Measurements from ENCODE around the gene SLC44A4. TPM values are rescaled to one million over a fixed set of nuclear protein-coding genes. Genes with fewer than 3 reads are reported as not detected.
A peak's percentile ranks its signal among the peaks of the same experiment; 100 is the strongest.

SLC44A4 gene
- total and polyA plus RNA-seq, 4 experiments from 2014 or later: 0.11 TPM; not detected in 3

DNA sequence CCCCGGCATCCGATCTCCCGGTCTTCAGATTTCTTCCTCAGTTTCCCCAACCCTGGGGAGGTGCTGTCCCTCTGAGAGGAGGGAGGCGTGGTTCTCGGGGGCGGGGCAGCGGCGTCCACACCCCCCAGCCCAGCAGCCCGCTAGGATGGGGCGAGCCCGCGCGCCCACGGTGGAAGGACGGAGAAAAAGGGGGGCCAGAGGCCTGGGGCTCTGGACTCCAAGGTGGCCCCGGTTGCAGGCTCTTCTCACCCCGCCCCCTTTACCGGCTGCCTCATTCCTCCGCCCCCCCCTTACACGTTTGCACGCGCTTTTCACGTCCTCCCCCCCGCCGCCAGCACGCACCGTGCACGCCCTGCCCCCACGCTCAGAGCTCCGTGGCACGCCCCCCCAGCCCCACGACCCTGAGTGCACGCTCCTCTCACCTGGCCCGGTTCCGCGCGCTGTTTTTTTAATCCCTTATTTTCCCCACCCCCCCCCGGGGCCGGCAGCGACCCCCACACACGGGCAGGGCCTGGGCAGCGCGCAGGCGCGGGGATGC lies 22.7 kb upstream of the SLC44A4 start:
- intact Hi-C loops (cut with micrococcal nuclease): no loop called here
- CTCF ChIA-PET (ENCODE audit: partially characterized antibody): no interaction called here
- POLR2A ChIA-PET (ENCODE audit: partially characterized antibody): interaction anchor here (0.7 to 2.3 kb wide), 7 partner anchors 44 to 360 kb away, joined by 3 to 17 read pairs (median 4); partner anchors contain the start of genes DDX39B, DXO, NELFE and SKIC2
- peak overlapping the region in 5 of 7 donors; percentile 48 to 74 (median 71) for H3K27ac Mint-ChIP-seq
- Histone ChIP-seq H3K4me1 (ENCODE audit: insufficient read depth, low read length) (peaks cover 34% of the 10 kb centered on the region), H3K36me3 (ENCODE audit: insufficient read depth, low read length) (no peaks in the 10 kb centered on the region), H3K9me3 (ENCODE audit: control insufficient read depth in 1 of 2, low read length in 2 of 2) (no peaks in the 10 kb centered on the region), H3K27me3 (ENCODE audit: insufficient read depth, low read length) (no peaks in the 10 kb centered on the region), H3K4me3 (ENCODE audit: low read length in 2 of 2) (peak overlapping the region in 1 of 2 donors; percentile 49), H3K27ac (ENCODE audit: low read depth, low read length) (peak overlapping the region; percentile 58)
- H3K9me3 Mint-ChIP-seq: no peaks in the 10 kb centered on the region
- peaks cover 17 to 40% (median 29%) of the 10 kb centered on the region in 4 donors for H3K4me1 Mint-ChIP-seq
- peaks cover 0 to 13% of the 10 kb centered on the region in 2 donors for H3K36me3 Mint-ChIP-seq
- H3K4me3 Mint-ChIP-seq: peak overlapping the region in 7 of 8 donors; percentile 73 to 82 (median 75)
- peak; percentile 69 to 77 (median 71) for DNase-seq
- peaks cover 0 to under 1% of the 10 kb centered on the region in 2 donors for H3K27me3 Mint-ChIP-seq

DNA sequence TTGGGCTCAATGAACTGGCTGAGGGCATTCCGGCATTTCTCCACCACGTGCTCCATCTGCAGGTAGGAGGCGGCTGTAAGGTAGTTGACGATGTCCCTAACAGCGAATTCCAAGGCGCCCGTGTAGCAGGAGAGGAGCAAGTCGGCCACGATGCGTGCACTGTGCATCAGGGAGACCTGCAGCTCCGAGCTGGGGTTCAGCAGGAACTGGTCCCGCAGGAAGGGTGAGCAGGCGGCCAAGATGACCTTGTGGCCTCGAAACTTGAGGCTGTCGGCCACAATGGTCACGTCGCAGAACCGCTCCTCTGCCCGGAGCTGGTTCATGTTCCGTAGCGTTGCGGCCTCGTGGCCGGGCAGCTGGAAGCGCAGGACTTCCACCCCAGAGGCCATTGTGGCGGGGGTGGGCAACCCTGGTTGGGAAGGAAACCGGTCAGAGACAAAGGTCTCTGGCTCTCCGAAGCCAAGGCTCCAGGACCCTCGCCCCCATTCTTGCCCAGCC lies 22.2 kb upstream of the SLC44A4 start:
- intact Hi-C loops (cut with micrococcal nuclease): no loop called here
- CTCF ChIA-PET (ENCODE audit: partially characterized antibody): no interaction called here
- peak overlapping the region in 1 of 2 donors; percentile 49 for H3K4me3 ChIP-seq (ENCODE audit: low read length in 2 of 2)
- DNase-seq: peak in 1 of 5 donors; percentile 40
- Mint-ChIP-seq H3K36me3 (peaks cover 0 to 16% of the 10 kb centered on the region in 2 donors), H3K27me3 (no peaks in the 10 kb centered on the region), H3K27ac (peak overlapping the region in 6 of 7 donors; percentile 9 to 78 (median 59)), H3K9me3 (no peaks in the 10 kb centered on the region), H3K4me1 (peaks cover 19 to 45% (median 31%) of the 10 kb centered on the region in 4 donors), H3K4me3 (peak overlapping the region in 7 of 8 donors; percentile 73 to 82 (median 75))
- H3K9me3 ChIP-seq (ENCODE audit: control insufficient read depth in 1 of 2, low read length in 2 of 2): no peaks in the 10 kb centered on the region
- no peaks in the 10 kb centered on the region for H3K27me3 ChIP-seq (ENCODE audit: insufficient read depth, low read length)
- peaks cover 39% of the 10 kb centered on the region for H3K4me1 ChIP-seq (ENCODE audit: insufficient read depth, low read length)
- POLR2A ChIA-PET (ENCODE audit: partially characterized antibody): interaction anchor here (0.8 to 2.3 kb wide), 5 partner anchors 51 to 359 kb away, joined by 3 to 17 read pairs (median 4); partner anchors contain the start of genes DDX39B, DXO, NELFE and SKIC2
- peak overlapping the region; percentile 58 for H3K27ac ChIP-seq (ENCODE audit: low read depth, low read length)
- H3K36me3 ChIP-seq (ENCODE audit: insufficient read depth, low read length): peaks cover under 1% of the 10 kb centered on the region

DNA sequence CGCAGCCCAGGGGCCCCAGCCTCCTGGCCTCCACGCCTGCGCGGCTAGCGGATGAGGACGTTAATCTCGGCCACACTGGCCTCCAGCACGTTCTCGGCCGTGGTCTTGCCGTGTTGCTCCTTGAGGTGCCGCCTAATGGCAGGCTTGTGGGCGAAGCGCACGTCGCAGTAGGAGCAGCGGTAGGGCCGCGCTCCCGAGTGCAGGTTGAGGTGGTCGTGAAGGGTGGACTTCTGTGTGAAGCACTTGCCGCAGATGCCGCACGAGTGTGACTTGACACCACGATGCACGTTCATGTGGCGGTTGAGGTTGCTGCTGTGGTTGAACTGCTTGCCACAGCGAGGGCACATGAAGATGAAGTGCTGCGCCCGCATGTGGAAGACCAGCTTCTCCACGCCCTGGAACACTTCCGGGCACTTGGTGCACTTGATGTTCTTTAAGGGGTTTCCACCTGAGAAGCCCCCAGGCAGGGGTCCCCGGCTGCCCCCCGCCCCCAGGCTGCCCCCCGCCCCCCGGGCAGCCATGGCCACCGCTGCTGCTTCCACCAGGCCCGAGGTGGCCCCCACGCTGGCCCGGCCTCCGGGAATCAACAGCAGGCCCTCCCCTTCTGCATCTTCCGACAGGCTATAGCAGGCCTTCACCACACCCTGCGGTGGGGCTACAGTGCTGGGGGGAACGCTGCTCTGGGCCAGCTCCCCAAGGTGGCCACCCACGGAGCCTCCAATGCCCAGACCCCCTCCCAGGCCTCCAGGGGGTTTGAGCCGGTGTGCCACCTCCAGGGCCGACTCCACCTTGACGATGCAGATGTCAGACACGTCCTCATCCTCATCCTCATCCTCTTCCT lies 21.3 kb upstream of the SLC44A4 start:
- intact Hi-C loops (cut with micrococcal nuclease): loop anchor here (5.0 kb wide), 3 partner anchors 233 to 1307 kb away; partner anchors contain the start of genes AGPAT1, CSNK2B, LY6G5B and RING1
- H3K9me3 ChIP-seq (ENCODE audit: control insufficient read depth in 1 of 2, low read length in 2 of 2): no peaks in the 10 kb centered on the region
- ChIA-PET CTCF (ENCODE audit: partially characterized antibody) (no interaction called here), POLR2A (ENCODE audit: partially characterized antibody) (interaction anchor here (1.1 kb wide), 1 partner anchor 359 kb away, joined by 3 read pairs; the partner anchor contains the start of gene DDX39B)
- Mint-ChIP-seq H3K27me3 (no peaks in the 10 kb centered on the region), H3K27ac (peak overlapping the region in 5 of 7 donors; percentile 36 to 96 (median 70)), H3K4me3 (peak overlapping the region in 6 of 8 donors; percentile 15 to 85 (median 58)), H3K4me1 (peaks cover 22 to 51% (median 34%) of the 10 kb centered on the region in 4 donors), H3K9me3 (no peaks in the 10 kb centered on the region), H3K36me3 (peaks cover 0 to 23% of the 10 kb centered on the region in 2 donors)
- H3K36me3 ChIP-seq (ENCODE audit: insufficient read depth, low read length): peaks cover 8% of the 10 kb centered on the region
- H3K4me1 ChIP-seq (ENCODE audit: insufficient read depth, low read length): peaks cover 42% of the 10 kb centered on the region
- no peak overlapping the region for H3K4me3 ChIP-seq (ENCODE audit: low read length in 2 of 2)
- H3K27me3 ChIP-seq (ENCODE audit: insufficient read depth, low read length): no peaks in the 10 kb centered on the region
- no peak overlapping the region for H3K27ac ChIP-seq (ENCODE audit: low read depth, low read length)
- DNase-seq: peak in 1 of 5 donors; percentile 51

DNA sequence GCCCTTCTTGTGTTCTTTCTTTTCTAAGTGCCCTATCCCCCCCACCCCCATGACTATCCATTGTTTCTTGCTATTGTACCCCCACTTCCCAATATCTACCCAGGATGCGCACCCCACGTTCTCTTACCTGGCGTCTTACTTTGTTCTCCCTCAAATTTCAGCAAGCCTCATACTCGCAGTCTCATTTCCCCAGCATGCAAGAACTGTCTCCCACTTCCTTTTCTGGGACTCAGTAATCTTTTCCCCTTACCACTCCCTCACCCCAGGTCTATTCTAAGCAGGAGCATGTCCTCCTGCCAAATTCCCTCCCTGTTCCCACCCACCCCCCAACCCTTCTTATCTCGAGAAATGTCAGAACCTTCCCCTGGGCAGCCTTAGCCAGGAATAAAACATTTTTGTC lies 20.4 kb upstream of the SLC44A4 start:
- Histone ChIP-seq H3K27ac (ENCODE audit: low read depth, low read length) (no peak overlapping the region), H3K9me3 (ENCODE audit: control insufficient read depth in 1 of 2, low read length in 2 of 2) (no peaks in the 10 kb centered on the region), H3K27me3 (ENCODE audit: insufficient read depth, low read length) (no peaks in the 10 kb centered on the region), H3K4me3 (ENCODE audit: low read length in 2 of 2) (no peak overlapping the region), H3K4me1 (ENCODE audit: insufficient read depth, low read length) (peaks cover 42% of the 10 kb centered on the region), H3K36me3 (ENCODE audit: insufficient read depth, low read length) (peaks cover 8% of the 10 kb centered on the region)
- ChIA-PET CTCF (ENCODE audit: partially characterized antibody) (interaction anchor here (1.0 to 2.3 kb wide), 3 partner anchors 12 to 60 kb away, joined by 4 to 9 read pairs (median 6); partner anchors contain the start of genes NELFE and SKIC2), POLR2A (ENCODE audit: partially characterized antibody) (interaction anchor here (0.9 to 1.5 kb wide), 7 partner anchors 11 to 358 kb away, joined by 3 to 7 read pairs (median 5); partner anchors contain the start of genes ABHD16A, DDX39B and HSPA1B)
- Mint-ChIP-seq H3K27me3 (no peaks in the 10 kb centered on the region), H3K9me3 (no peaks in the 10 kb centered on the region), H3K4me1 (peaks cover 22 to 51% (median 34%) of the 10 kb centered on the region in 4 donors), H3K4me3 (peak overlapping the region in 7 of 8 donors; percentile 35 to 97 (median 75)), H3K27ac (peak overlapping the region in 6 of 7 donors; percentile 10 to 96 (median 73)), H3K36me3 (peaks cover 0 to 25% of the 10 kb centered on the region in 2 donors)
- no peak for DNase-seq
- intact Hi-C loops (cut with micrococcal nuclease): loop anchor here (5.0 kb wide), 3 partner anchors 232 to 1308 kb away; partner anchors contain the start of genes AGPAT1, CSNK2B, LY6G5B and RING1

DNA sequence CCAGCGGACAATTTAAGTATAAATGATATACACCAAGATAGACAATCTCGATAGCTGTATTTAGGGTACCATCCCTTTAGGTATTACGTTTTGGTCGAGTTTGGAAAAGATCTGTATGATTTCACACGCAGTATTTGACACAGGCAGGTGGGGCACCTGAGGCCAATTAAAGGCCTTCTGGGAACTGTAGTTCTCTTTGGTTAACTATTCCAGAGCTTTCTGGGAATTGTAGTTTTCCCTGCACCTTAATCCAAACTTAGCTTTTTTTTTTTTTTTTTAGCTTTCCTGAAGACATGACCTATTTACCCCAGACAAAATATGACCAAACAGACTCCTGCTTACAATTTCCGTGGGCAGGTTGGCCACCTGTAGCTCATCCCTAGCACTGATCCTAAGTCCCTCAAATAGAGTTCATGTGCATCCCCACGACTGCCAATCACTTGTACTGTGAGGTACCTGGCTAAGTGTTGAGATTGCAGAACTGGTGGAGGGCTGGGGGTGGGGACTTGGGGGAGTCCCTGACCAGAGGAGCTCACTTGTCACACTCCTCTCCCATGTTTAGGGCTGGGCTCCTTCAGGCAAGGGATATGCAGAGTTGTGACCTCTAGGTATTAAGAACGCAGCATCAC lies 19.7 kb upstream of the SLC44A4 start:
- DNase-seq: peak; percentile 61 to 67 (median 66)
- peaks cover 22 to 51% (median 35%) of the 10 kb centered on the region in 4 donors for H3K4me1 Mint-ChIP-seq
- no peaks in the 10 kb centered on the region for H3K27me3 Mint-ChIP-seq
- H3K27ac Mint-ChIP-seq: peak overlapping the region; percentile 95 to 99 (median 97)
- ChIA-PET POLR2A (ENCODE audit: partially characterized antibody) (interaction anchor here (0.6 to 2.8 kb wide), 23 partner anchors 10 to 405 kb away, joined by 3 to 21 read pairs (median 5); partner anchors contain the start of genes ABHD16A, BAG6, C6orf47 and CSNK2B), CTCF (ENCODE audit: partially characterized antibody) (interaction anchor here (1.0 to 2.3 kb wide), 7 partner anchors 9 to 71 kb away, joined by 4 to 9 read pairs (median 5); partner anchors contain the start of genes CFB, HSPA1B, NELFE and NEU1)
- Histone ChIP-seq H3K36me3 (ENCODE audit: insufficient read depth, low read length) (peaks cover 9% of the 10 kb centered on the region), H3K4me1 (ENCODE audit: insufficient read depth, low read length) (peaks cover 42% of the 10 kb centered on the region), H3K9me3 (ENCODE audit: control insufficient read depth in 1 of 2, low read length in 2 of 2) (no peaks in the 10 kb centered on the region), H3K4me3 (ENCODE audit: low read length in 2 of 2) (peak overlapping the region; percentile 71 to 92), H3K27me3 (ENCODE audit: insufficient read depth, low read length) (no peaks in the 10 kb centered on the region), H3K27ac (ENCODE audit: low read depth, low read length) (peak overlapping the region; percentile 88)
- H3K9me3 Mint-ChIP-seq: no peaks in the 10 kb centered on the region
- peak overlapping the region; percentile 92 to 99 (median 96) for H3K4me3 Mint-ChIP-seq
- H3K36me3 Mint-ChIP-seq: peaks cover under 1 to 28% of the 10 kb centered on the region in 2 donors
- intact Hi-C loops (cut with micrococcal nuclease): loop anchor here (1.0 to 5.0 kb wide), 5 partner anchors 61 to 1309 kb away; partner anchors contain the start of genes AGPAT1, BAG6, CSNK2B and LY6G5B
